Astrocyte of the spinal cord (primary cell): ENCODE measurements around the gene IL9.

Experiments
- DNase-seq: peaks from one replicate; pipeline ENCODE4 v3.0.0; 2011; ENCODE audit warnings: low read depth, low spot score
- H3K4me3 ChIP-seq: 2 replicates; pipeline ENCODE4 v1.5.1; 2011; ENCODE audit warnings: low read depth, mild to moderate bottlenecking, low read length, moderate library complexity
- in situ Hi-C: cut with HindIII; loops from 2 replicates; pipeline ENCODE4 v1.10.0; 2017; ENCODE audit warnings: low sequenced_read_pairs
- TF ChIP-seq, protein P1 (sequence below): IDR thresholded peaks from 2 replicates; pipeline ENCODE4 v1.5.1; 2012; ENCODE audit warnings: low read depth, mild to moderate bottlenecking, low read length, inconsistent platforms

IL9 gene

DNA sequence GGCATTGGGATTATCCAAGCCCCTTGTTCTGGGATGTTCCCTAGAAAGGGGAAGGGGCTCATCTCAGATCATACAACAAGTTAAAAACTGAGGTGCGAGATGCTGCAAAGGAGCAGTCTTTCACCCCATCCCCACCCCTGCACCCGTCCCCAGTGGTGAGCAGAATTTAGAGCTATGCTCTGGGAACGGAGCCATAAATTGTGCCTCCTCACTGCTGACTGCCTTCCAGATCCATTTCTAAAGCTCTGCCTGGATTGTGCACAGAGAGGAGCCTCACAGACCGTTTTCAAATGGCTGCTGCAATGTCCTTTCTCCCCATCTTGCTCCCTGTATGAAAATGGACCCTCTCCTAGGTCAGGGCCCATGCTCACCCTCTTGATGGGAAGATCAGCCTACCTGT, 52.9 kb downstream of the IL9 start:
- TF ChIP-seq, protein P1, sequence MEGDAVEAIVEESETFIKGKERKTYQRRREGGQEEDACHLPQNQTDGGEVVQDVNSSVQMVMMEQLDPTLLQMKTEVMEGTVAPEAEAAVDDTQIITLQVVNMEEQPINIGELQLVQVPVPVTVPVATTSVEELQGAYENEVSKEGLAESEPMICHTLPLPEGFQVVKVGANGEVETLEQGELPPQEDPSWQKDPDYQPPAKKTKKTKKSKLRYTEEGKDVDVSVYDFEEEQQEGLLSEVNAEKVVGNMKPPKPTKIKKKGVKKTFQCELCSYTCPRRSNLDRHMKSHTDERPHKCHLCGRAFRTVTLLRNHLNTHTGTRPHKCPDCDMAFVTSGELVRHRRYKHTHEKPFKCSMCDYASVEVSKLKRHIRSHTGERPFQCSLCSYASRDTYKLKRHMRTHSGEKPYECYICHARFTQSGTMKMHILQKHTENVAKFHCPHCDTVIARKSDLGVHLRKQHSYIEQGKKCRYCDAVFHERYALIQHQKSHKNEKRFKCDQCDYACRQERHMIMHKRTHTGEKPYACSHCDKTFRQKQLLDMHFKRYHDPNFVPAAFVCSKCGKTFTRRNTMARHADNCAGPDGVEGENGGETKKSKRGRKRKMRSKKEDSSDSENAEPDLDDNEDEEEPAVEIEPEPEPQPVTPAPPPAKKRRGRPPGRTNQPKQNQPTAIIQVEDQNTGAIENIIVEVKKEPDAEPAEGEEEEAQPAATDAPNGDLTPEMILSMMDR: no peak
- no peak for DNase-seq
- no peak overlapping the region for H3K4me3 ChIP-seq
- in situ Hi-C loops: loop anchor here (25.0 kb wide), 1 partner anchor 280 kb away; no protein-coding TSS in a partner anchor
